Spleen (tissue), 7 donors: ENCODE results near the gene CUX1.

ENCODE experiments used
- CTCF ChIP-seq, 11 experiments: fragments of 200-600 bp in 7 of 11; fragments of 450-650 bp in 4 of 11; sonication (generic) in 4 of 11; IDR thresholded peaks in 8 of 11; conservative IDR thresholded peaks in 3 of 11; 1 replicate in 7 of 11; 2 replicates in 4 of 11; pipeline versions ENCODE4 v1.4.0 to v1.8.0; 2016 to 2021; ENCODE audit warnings: antibody characterized with exemption in 11 of 11, inconsistent platforms in 4 of 11, mild to moderate bottlenecking in 1 of 11
- POLR2A ChIP-seq, 3 donors: fragments of 450-650 bp; IDR thresholded peaks; one replicate each; pipeline ENCODE4 v1.5.1; 2017; ENCODE audit warnings: antibody characterized with exemption in 3 of 3, mild to moderate bottlenecking in 1 of 3
- POLR2AphosphoS5 ChIP-seq, 3 donors: sonication (generic); formaldehyde crosslinking; IDR thresholded peaks; one replicate each; pipeline ENCODE4 v1.5.1; 2017; ENCODE audit warnings: antibody characterized with exemption in 3 of 3
- donor health status: DM: no; HTN: no; CAD: no; lungs with moderate emphysema.
- donor health status: DM: no; HTN: no; CAD: no.
- donor health status: DM: no; HTN: no; CAD: no.

GRCh38 chr7:102313997-102314780, 496.8 kb downstream of the CUX1 start:
- TF ChIP-seq CTCF (IDR thresholded peaks at IDR 0.05 in 8 of 11, conservative IDR thresholded peaks at IDR 0.05 in 3 of 11) = no peak
- TF ChIP-seq POLR2A (IDR thresholded peaks at IDR 0.05) = no peak
- TF ChIP-seq POLR2AphosphoS5 (IDR thresholded peaks at IDR 0.05) = no peak
